OCI-LY1 (cell line): ENCODE results near the gene SRRM5.

Experiments
- H2AFZ ChIP-seq: fragments of 200-600 bp; sonication (generic), shearing (Covaris generic); 2 replicates; pipeline ENCODE4 v1.6.0; 2014; ENCODE audit warnings: antibody characterized with exemption, mild to moderate bottlenecking, low read length
- H3F3A ChIP-seq: fragments of 200-600 bp; sonication (generic), shearing (Covaris generic); 2 replicates; pipeline ENCODE4 v1.6.0; 2014; ENCODE audit warnings: mild to moderate bottlenecking, antibody characterized with exemption, low read length, moderate library complexity; ENCODE audit not compliant: insufficient read depth
- H3K27ac ChIP-seq: fragments of 200-600 bp; sonication (generic); 2 replicates; pipeline ENCODE4 v1.5.1; 2014; ENCODE audit warnings: low read length, mixed run types, mild to moderate bottlenecking, low read depth; ENCODE audit not compliant: poor library complexity, severe bottlenecking
- H3K27me3 ChIP-seq: fragments of 200-600 bp; sonication (generic); 2 replicates; pipeline ENCODE4 v1.6.0; 2014; ENCODE audit warnings: antibody characterized with exemption, mild to moderate bottlenecking, low read length, moderate library complexity; ENCODE audit not compliant: insufficient read depth
- H3K36me3 ChIP-seq: fragments of 200-600 bp; sonication (generic); 2 replicates; pipeline ENCODE4 v1.6.1; 2014; ENCODE audit warnings: mild to moderate bottlenecking, antibody characterized with exemption, low read length, moderate library complexity, mixed read lengths; ENCODE audit not compliant: insufficient read depth
- H3K4me1 ChIP-seq: fragments of 200-600 bp; sonication (generic); 2 replicates; pipeline ENCODE4 v1.5.1; 2014; ENCODE audit warnings: mild to moderate bottlenecking, low read length, moderate library complexity; ENCODE audit not compliant: insufficient read depth, severe bottlenecking
- H3K4me2 ChIP-seq: fragments of 200-600 bp; sonication (generic), shearing (Covaris generic); 2 replicates; pipeline ENCODE4 v1.6.1; 2014; ENCODE audit warnings: low read length
- H3K4me3 ChIP-seq: fragments of 200-600 bp; sonication (generic); 2 replicates; pipeline ENCODE4 v1.5.1; 2014; ENCODE audit warnings: low read length, low read depth, mild to moderate bottlenecking, mixed read lengths; ENCODE audit not compliant: poor library complexity, severe bottlenecking
- H3K79me2 ChIP-seq: fragments of 200-600 bp; shearing (Covaris generic); 2 replicates; pipeline ENCODE4 v1.6.1; 2016; ENCODE audit warnings: mixed run types, low read length, mixed read lengths; ENCODE audit not compliant: insufficient read depth
- H3K9ac ChIP-seq: fragments of 200-600 bp; sonication (generic), shearing (Covaris generic); 2 replicates; pipeline ENCODE4 v1.6.1; 2014; ENCODE audit warnings: mild to moderate bottlenecking, low read length, mixed read lengths
- H3K9me2 ChIP-seq: fragments of 200-600 bp; sonication (generic), shearing (Covaris generic); 2 replicates; pipeline ENCODE4 v1.6.1; 2014; ENCODE audit warnings: low read depth, mild to moderate bottlenecking, low read length, mixed read lengths
- H3K9me3 ChIP-seq: fragments of 200-600 bp; shearing (Covaris generic); 2 replicates; pipeline ENCODE4 v1.6.1; 2014; ENCODE audit warnings: low read length, mixed read lengths
- H4K20me1 ChIP-seq: fragments of 200-600 bp; sonication (generic), shearing (Covaris generic); 2 replicates; pipeline ENCODE4 v1.6.0; 2016; ENCODE audit warnings: mild to moderate bottlenecking, low read length; ENCODE audit not compliant: insufficient read depth
- EZH2 ChIP-seq: fragments of 200-600 bp; sonication (generic), shearing (Covaris generic); IDR thresholded peaks from 2 replicates; pipeline ENCODE4 v1.8.0; 2017; ENCODE audit warnings: borderline replicate concordance, mixed run types, mild to moderate bottlenecking, antibody characterized with exemption, low read length, moderate library complexity, mixed read lengths
- TF ChIP-seq, protein P1 (sequence below): fragments of 200-600 bp; sonication (generic), shearing (Covaris generic); IDR thresholded peaks from 2 replicates; pipeline ENCODE4 v1.5.1; 2017; ENCODE audit warnings: mild to moderate bottlenecking, antibody characterized with exemption, low read length, moderate library complexity, mixed read lengths

The SRRM5 gene

DNA sequence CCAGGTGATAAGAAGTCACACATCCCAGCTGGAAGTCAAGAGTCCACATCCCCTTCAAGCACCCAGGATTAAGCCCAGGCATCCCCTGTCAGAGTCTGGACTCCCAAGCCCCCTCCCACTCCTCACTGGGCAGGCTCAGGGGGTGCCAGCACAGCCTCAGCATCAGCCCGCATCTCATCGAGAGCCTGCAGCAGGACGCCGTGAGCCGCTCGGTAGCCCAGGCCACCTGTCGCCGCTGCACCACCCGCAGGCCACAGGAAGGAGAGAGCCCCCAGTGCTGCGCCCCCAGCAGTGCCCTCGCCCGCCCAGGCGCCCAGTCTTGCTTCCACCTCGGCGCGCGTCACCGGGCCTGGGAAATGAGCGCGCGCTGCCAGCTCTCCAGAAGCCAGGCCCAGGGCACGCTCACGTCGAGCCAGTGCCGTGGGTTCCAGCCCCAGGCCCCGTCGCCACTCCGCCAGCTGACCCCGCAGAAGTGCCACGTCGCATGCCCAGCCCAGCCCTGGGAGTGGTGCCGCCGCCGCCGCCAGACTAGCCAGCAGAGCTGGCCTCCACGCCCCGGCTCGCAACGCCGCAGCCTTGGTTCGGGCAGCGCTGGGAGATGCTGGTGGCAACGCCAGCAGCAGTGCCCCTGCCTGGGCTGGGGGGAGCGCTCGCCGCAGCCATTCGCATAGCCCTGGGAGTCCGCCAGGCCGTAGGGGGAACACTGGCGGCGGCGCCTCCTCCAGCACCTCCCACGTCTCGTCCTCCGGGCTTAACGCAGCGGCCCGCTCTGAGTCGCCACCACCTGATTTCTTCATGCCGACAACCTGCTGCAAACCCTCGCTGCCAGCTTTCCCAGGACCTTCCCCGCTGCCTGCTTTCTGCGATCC, 19.8 kb upstream of the SRRM5 start:
- no peaks in the 10 kb centered on the region for H3K9me2 ChIP-seq
- no peak overlapping the region for H3K4me2 ChIP-seq
- H3K4me3 ChIP-seq = no peak overlapping the region
- no peaks in the 10 kb centered on the region for H3K27me3 ChIP-seq
- H3K27ac ChIP-seq = no peak overlapping the region
- H3K36me3 ChIP-seq = peaks cover 13% of the 10 kb centered on the region; the same call in 1 of the 2 replicates
- H3K79me2 ChIP-seq = peaks cover 6% of the 10 kb centered on the region
- no peak overlapping the region for H2AFZ ChIP-seq
- TF ChIP-seq, protein P1, sequence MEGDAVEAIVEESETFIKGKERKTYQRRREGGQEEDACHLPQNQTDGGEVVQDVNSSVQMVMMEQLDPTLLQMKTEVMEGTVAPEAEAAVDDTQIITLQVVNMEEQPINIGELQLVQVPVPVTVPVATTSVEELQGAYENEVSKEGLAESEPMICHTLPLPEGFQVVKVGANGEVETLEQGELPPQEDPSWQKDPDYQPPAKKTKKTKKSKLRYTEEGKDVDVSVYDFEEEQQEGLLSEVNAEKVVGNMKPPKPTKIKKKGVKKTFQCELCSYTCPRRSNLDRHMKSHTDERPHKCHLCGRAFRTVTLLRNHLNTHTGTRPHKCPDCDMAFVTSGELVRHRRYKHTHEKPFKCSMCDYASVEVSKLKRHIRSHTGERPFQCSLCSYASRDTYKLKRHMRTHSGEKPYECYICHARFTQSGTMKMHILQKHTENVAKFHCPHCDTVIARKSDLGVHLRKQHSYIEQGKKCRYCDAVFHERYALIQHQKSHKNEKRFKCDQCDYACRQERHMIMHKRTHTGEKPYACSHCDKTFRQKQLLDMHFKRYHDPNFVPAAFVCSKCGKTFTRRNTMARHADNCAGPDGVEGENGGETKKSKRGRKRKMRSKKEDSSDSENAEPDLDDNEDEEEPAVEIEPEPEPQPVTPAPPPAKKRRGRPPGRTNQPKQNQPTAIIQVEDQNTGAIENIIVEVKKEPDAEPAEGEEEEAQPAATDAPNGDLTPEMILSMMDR = no peak
- no peak for TF ChIP-seq EZH2
- peaks cover 22% of the 10 kb centered on the region for H3K4me1 ChIP-seq
- no peak overlapping the region for H3K9ac ChIP-seq
- H3F3A ChIP-seq = no peaks in the 10 kb centered on the region
- no peaks in the 10 kb centered on the region for H3K9me3 ChIP-seq
- H4K20me1 ChIP-seq = no peaks in the 10 kb centered on the region

DNA sequence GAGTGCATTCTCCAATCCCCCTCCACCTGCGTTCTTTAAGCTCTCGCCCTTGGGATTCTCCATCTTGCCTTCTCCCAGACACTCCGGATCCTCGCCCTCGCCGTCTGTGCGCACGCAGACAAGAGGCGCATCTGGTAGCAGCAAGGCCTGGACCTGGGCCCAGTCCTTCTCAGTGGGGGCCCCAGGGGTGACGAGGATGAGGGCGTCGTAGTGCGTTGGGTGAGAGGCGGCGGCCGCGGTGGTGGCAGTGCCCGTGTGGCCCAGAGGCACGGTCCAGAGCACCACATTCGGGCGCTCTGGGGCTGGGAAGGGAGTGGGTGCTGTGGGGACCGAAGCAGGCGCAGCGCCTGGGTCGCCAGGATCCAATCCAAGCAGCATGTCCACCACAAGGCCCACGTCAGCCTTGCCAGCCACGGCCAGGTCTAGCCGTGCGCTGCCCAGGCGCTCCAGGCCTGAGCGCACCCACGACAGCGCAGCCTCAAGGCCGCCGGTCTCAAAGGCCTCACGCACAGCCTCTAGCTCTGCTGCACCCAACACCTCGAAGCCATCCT, 19.0 kb upstream of the SRRM5 start:
- H3K79me2 ChIP-seq = peaks cover 14% of the 10 kb centered on the region
- no peak overlapping the region for H3K4me2 ChIP-seq
- no peak for TF ChIP-seq EZH2
- TF ChIP-seq, protein P1 = no peak
- H3F3A ChIP-seq = no peaks in the 10 kb centered on the region
- H3K27ac ChIP-seq = no peak overlapping the region
- no peaks in the 10 kb centered on the region for H4K20me1 ChIP-seq
- H3K36me3 ChIP-seq = peaks cover 13% of the 10 kb centered on the region; the same call in 1 of the 2 replicates
- H3K9ac ChIP-seq = no peak overlapping the region
- H3K9me2 ChIP-seq = no peaks in the 10 kb centered on the region
- H3K9me3 ChIP-seq = no peaks in the 10 kb centered on the region
- H2AFZ ChIP-seq = no peak overlapping the region
- H3K4me3 ChIP-seq = no peak overlapping the region
- no peaks in the 10 kb centered on the region for H3K27me3 ChIP-seq
- peaks cover 30% of the 10 kb centered on the region for H3K4me1 ChIP-seq

DNA sequence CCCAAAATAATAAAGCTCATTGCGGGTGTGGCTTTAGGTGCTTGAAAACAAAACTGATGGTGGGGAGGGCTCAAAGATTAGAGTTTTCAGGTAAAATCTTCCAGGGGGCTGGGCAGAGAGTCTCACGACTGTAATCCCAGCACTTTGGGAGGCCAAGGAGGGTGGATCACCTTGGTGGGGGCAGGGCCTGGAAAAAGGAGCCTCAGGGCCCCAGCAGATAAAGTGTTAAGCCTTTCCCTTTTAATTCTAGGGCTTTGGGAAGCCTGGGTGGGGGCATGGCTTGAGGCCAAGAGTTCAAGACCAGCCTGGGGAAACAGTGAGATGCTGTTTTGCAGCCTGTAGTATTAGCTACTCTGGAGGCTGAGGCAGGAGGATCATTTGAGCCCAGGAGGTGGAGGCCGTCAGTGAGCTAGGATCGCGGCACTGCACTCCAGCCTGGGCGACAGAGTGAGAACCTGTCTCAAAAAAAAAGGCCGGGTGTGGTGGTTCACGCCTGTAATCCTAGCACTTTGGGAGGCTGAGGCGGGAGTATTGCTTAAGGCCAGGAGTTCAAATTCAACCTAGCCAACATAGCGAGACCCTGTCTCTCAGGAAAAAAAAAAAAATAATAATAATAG, 17.7 kb upstream of the SRRM5 start:
- Histone ChIP-seq H3K9me3 (no peaks in the 10 kb centered on the region), H3K79me2 (peaks cover 15% of the 10 kb centered on the region), H3K4me2 (no peak overlapping the region; the same call in 1 of the 2 replicates), H3F3A (no peaks in the 10 kb centered on the region), H3K9me2 (no peaks in the 10 kb centered on the region), H3K36me3 (peaks cover 24% of the 10 kb centered on the region), H3K4me3 (no peak overlapping the region), H3K27me3 (no peaks in the 10 kb centered on the region), H3K9ac (no peak overlapping the region), H4K20me1 (no peaks in the 10 kb centered on the region), H2AFZ (no peak overlapping the region), H3K27ac (no peak overlapping the region), H3K4me1 (peaks cover 35% of the 10 kb centered on the region)
- TF ChIP-seq EZH2 = no peak
- TF ChIP-seq, protein P1 = no peak
